HuH-7 (cell line): ENCODE data around the gene GALNT2.
A peak's percentile ranks its signal among the peaks of the same experiment; 100 is the strongest.

Source experiments
- DNase-seq: peaks from one replicate; pipeline ENCODE4 v3.0.0; 2011; ENCODE audit warnings: low spot score

Gene GALNT2

GRCh38 chr1:230321741-230322420 is 254.8 kb downstream of the GALNT2 start:
- DNase-seq = no peak

- no peak for DNase-seq
Observed at GRCh38 chr1:230322421-230322756, 255.4 kb downstream of the GALNT2 start.

- no peak for DNase-seq
Observed at GRCh38 chr1:230322967-230323547, 256.0 kb downstream of the GALNT2 start.

- DNase-seq = no peak
Observed at GRCh38 chr1:230323686-230324085, 256.6 kb downstream of the GALNT2 start.

DNA sequence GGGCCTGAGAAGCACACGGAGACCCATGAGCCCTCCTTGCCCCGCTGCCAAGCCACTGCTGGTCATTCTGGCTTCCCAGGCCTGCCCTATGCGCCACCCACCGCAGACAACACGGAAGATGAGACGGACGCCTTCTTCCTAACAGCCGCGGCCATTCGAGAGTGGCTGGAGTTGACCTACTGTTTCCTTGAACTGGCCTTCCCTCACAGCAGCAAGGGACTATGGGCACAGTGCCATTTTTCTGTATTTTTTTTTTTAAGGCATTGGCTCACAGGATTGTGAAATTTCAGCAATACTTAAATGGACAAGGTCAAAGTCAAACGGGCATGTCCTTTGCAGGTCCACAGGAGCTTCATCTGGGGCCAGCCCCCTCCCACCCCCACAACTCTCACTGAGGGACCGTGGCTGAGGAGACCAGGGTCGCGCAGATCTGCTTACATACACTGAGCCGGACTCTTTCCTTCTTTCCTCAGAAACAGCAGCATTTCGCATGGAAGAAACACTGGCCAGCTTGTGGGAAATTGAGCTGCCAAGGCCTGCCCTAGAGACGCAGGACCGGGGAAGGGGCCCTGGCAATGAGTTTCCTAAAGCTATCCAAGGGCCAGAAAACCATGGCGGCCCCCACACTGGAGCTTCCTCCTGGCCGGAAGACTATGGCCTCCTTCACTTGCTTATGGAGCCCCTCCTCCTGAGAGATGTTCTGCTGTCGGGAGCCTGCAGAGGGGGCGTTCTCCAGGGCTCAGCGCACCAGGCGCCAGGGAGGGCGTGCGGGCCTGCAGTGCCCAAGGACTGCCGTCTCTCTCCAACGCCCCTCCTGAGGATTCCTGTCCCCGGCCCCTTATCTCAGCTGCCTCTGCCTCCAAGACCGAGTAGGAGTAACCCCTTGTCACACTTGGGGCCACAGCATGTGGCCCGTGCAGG is 260.2 kb downstream of the GALNT2 start:
- DNase-seq = peak; percentile 45

- DNase-seq = no peak
Observed at GRCh38 chr1:230327892-230328284, 260.9 kb downstream of the GALNT2 start.

- no peak for DNase-seq
Observed at GRCh38 chr1:230328342-230329015, 261.4 kb downstream of the GALNT2 start.

DNA sequence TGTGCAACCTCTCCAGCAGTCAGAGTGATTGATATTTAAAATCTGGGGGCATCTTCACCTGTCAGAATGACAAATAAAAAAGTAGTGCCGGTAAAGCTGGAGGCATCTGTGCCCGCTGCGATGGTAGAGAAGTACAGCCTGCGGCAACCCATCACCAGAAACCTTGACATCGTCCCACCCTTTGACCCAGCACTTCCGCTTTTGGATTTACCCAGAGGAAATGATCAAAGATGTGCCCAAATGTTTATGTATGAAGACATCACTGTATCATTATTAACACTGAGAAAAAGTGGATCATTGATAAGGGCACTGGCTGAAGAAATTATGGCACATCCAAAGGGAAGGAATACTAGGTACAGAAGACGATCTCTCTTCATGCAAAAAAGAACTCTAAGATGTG is 263.1 kb downstream of the GALNT2 start:
- DNase-seq = no peak
